Breast epithelium (tissue), 3 donors: ENCODE data around the gene SORCS3.

Experiments used
- CTCF ChIP-seq, 3 donors: fragments of 450-650 bp; IDR thresholded peaks; one replicate each; pipeline ENCODE4 v1.5.1; 2016 to 2017; ENCODE audit warnings: antibody characterized with exemption in 3 of 3, mild to moderate bottlenecking in 3 of 3, moderate library complexity in 3 of 3
- POLR2A ChIP-seq: fragments of 450-650 bp; IDR thresholded peaks from one replicate; pipeline ENCODE4 v1.6.1; 2016; ENCODE audit warnings: antibody characterized with exemption, mild to moderate bottlenecking, moderate library complexity

- TF ChIP-seq POLR2A: no peak
- no peak for TF ChIP-seq CTCF (IDR thresholded peaks at IDR 0.05)
These were observed 600.2 kb downstream of the SORCS3 start for GRCh38 chr10:105241254-105241653.
